ENCODE data around the gene ULK4.

The ULK4 gene

DNA sequence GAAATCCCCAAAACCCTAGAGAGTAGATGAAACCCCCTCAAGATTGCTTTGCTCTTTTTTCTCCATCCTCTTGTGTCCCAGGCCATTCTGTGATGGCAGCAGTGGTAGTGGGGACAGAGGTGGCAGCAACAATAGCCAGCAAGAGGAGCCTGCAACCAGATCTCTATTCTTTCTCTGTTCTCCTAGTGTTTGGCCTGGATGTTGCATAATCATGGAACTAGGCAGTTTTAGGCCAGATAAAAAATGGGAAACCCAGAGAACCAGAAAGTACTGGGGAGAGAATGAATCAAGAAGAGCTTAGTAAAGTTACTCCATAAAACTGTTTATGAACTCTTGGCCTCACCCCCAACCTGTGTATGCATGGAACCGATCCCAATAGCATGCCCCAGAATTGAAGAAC, 710.3 kb downstream of the ULK4 start:
- no peak for DNase-seq (ENCODE audit: low read depth, low spot score)
- H3K27ac ChIP-seq: no peak overlapping the region

DNA sequence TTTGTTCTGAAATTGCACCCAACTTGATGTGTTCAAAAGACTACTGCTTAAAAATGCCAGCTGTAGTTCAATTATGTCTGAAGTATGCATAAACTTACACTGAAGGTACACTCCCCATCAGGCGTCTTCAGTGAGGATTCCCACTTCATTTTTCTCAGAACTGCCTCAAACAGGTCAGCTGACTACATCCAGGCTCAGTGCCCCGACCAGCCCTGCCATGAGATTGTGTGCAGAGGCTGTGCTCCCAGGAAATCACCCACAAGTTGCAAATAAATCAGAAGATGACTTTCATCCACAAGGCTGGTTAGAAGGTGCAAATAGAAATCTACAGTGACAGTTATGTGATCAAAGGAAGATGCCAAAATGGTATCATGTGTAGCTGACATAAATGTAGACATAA, 711.1 kb downstream of the ULK4 start:
- H3K27ac ChIP-seq: no peak overlapping the region
- no peak for DNase-seq (ENCODE audit: low read depth, low spot score)

DNA sequence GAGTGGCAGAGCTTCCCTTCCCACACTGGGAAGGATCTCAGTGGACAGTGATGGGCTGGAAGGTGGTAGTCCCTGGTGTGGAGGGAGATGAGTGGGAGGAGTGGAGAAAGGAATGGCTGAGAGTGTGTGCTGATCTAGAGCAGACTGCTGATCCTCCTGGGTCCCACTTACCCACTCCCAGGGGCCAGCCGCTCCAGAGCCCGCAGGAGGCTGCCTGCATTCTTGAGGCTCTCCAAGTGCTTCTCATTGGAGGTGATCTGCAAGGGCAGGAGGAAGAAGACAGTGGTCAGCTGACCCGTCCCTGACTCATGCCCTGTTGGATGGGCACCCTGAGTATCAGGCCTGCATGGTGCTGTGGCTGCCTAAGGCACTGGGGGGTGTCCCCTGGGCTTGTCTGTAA, 712.6 kb downstream of the ULK4 start:
- no peak overlapping the region for H3K27ac ChIP-seq
- no peak for DNase-seq (ENCODE audit: low read depth, low spot score)

DNA sequence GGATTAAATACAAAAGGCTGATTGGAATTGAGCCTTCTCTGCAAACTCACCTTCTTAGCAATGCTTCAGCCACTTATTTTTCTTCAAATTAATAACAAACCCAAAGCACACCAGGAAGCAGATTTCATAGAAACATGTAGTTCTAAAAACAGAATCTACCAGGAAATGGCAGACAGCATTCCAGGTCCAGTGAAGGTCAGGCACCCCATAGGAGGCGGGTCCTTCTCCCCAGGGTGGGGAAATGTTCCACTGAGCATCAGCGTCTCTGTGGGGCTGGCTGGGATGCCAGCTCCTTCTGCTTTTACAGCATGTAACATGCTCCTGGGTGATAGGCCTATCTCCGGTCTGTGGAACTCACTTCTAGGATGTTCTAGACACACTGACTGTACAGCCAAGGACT, 713.4 kb downstream of the ULK4 start:
- H3K27ac ChIP-seq: no peak overlapping the region
- DNase-seq (ENCODE audit: low read depth, low spot score): no peak

DNA sequence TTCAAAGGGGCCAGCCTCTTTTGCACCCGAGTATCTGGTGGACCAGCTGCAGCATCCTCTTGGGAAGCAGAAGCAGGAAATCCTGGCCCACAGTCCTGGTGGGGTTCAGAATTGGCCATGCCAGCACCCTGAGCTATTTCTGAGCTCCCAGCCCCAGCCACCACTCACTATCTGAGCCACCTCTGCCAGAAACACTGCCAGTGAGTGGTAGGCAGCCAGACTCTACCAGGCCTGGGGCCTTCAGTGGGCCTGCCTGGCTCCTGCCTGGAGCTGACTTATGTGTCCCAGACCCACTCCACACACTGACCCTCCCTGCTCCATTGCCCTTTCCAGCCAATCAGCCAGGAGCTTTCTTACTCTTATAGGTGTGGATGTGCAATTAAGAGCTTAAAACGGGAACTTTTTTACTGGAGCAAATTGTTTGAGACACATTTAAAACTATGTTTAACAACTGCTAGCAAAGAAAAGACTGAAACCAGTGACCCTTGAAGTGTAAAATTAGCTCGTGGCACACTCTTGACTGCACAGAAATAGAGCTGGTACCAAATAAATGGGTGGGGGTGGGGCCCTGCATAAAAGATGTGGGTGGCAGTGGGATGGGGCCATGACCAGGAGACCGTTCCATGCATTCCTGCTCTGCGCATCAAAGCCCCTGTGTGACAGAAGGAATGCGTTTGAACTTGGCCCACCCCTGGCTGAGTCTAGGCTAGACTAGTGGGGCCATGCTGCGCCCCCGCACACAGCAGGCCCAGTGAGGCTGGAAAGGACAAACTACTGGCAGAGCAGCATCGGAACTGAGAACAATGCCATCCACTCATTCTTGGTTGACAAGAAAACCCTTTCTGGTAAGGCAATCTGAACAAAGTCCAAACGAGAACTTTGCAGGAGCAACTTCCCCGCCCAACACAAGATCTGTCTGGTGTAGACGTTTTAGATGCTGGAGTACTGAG, 714.6 kb downstream of the ULK4 start:
- no peak overlapping the region for H3K27ac ChIP-seq
- DNase-seq (ENCODE audit: low read depth, low spot score): no peak

DNA sequence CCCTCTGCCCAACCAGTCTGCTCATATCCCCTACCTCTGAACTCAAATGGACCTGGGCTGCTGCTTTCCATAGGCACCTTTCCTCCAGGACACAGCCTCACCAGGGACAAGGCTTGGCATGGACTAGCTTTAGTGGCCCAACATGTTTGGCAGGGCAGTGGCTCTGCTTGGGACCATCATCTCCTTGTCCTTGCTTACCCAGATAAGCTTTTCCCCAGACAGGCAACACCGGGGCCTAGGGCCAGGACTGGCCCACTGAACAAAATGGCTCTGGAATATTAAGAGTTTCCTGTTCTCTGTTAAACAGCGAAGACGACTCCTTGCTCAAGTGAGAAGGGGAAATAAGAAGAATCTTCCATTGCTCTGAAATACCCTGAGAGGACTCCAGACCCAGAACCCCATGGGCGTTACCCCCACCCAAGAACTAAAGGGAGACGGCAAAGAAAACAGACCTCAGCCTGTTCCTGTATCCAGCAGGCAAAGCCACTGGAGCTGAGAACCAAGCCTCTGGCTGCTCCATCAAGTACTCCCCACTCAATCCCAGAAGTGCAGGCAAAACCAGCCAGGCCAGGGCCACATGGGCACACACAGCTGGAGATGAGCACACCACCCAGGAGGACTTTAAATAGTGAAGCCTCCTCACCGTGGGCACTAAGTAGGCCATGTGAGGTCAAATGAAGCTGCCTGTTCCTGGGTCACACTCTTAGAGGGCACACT, 717.1 kb downstream of the ULK4 start:
- no peak overlapping the region for H3K27ac ChIP-seq
- no peak for DNase-seq (ENCODE audit: low read depth, low spot score)

DNA sequence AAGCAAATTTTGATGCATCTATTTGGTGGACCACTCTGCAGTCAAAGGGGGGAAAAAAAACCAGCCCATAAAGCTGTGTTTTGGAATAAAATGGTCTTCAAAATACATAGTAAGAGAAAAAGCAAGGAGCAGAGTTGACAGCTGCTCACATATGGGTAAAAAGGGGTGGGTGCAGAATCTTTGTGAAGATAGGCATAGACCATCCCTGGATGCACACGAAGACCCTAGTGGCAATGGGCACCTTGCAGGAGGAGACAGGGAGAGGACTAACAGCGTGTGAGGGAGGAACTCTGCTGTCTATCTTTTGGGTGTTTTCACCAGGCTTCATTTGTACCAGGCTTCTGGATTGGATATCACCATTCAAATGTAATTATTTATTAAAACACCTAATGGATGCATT, 718.7 kb downstream of the ULK4 start:
- H3K27ac ChIP-seq: no peak overlapping the region
- DNase-seq (ENCODE audit: low read depth, low spot score): no peak

DNA sequence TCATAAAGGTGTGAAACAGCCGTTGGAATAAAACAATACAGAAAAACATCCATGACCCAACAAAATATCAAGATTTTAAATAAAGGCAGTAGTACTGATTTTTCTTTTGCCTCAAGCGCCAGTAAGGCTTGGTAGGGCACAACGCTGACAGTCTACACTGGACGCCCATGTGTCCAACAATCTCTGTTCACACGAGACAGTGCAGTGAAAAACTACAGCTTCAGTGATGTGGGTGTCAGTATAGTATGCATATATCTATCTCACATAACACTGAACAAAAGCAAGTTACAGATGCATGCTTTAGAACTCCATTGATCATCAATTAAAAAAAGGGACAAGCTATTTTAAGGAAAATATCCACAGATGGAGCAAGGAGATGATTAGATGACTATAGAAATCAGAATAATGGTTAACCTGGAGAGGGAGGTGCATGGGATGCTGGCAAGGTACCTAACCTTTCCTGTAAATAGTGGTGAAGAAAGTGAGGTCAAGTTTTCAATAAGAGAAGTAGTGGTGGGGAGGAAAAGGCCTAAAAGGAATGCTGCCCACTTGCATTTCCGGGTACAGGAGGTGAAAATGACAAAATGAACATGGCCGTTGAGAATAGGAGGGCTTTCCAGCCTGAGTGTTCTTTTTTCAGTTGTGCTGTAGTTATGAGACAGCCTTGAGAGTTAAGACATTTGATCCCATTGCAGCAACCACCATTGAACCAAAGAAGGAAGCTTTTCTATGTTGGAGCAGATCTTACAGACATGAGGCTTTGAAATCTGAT, 719.9 kb downstream of the ULK4 start:
- no peak for DNase-seq (ENCODE audit: low read depth, low spot score)
- H3K27ac ChIP-seq: no peak overlapping the region

DNA sequence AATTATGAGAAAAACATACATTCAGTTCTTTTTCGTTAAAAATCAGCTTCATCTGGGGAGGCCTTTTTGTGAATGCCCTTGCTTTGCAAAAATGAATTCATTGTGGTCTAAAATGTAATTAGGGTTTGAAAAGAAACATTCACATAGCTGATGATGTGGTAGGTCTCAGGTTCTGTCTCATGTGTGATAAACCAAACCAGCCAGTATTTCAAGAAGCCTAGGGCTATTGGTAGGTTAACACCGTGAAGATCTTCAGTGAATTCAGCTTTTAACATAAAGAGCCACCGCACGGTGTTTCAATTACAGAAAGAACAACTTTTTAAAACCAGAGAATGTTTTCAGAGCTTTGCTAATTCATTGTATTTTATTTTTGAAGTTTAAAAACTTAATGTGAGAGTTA, 720.7 kb downstream of the ULK4 start:
- DNase-seq (ENCODE audit: low read depth, low spot score): no peak
- H3K27ac ChIP-seq: peak overlapping the region; percentile 5

DNA sequence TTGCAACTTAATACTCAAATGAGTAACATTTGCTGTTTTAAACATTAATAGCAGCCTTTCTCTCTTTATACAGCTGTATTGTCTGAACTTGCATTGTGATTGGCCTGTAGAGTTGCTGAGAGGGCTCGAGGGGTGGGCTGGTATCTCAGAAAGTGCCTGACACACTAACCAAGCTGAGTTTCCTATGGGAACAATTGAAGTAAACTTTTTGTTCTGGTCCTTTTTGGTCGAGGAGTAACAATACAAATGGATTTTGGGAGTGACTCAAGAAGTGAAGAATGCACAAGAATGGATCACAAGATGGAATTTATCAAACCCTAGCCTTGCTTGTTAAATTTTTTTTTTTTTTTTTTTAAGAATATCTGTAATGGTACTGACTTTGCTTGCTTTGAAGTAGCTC, 722.3 kb downstream of the ULK4 start:
- no peak overlapping the region for H3K27ac ChIP-seq
- no peak for DNase-seq (ENCODE audit: low read depth, low spot score)

DNA sequence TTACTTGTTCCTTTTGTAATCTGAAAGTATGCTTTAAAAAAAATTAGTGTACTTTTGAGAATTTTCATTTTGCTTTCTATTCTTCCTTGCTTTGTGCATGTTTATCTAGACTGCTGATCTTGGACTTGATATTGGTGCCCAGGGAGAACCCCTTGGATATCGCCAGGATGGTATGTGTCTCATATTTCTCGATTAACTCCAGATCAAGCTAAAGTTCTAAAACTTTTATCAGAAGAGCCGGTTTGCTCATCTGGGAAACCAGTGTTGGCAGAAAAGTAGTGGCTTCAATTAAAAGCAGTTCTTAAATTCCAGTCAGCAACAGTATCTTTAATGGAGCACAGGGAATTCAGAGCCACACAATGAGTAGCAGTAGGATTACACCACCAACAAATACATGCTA, 724.0 kb downstream of the ULK4 start:
- no peak for DNase-seq (ENCODE audit: low read depth, low spot score)
- no peak overlapping the region for H3K27ac ChIP-seq

DNA sequence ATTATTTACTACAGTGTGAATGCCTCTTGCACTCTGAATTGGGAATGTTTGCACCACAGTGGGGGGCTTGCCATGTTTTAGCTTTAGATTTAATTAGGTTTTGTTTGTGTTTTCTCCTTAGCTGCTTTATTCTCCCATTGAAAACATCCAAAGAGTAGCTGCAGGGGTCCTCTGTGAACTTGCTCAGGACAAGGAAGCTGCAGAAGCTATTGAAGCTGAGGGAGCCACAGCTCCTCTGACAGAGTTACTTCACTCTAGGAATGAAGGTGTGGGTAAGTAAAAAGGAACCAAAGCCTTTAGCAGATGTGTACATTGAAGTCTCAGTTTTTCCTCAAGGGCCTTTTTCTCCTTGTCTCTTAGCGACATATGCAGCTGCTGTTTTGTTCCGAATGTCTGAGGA, 725.7 kb downstream of the ULK4 start:
- H3K27ac ChIP-seq: no peak overlapping the region
- no peak for DNase-seq (ENCODE audit: low read depth, low spot score)

DNA sequence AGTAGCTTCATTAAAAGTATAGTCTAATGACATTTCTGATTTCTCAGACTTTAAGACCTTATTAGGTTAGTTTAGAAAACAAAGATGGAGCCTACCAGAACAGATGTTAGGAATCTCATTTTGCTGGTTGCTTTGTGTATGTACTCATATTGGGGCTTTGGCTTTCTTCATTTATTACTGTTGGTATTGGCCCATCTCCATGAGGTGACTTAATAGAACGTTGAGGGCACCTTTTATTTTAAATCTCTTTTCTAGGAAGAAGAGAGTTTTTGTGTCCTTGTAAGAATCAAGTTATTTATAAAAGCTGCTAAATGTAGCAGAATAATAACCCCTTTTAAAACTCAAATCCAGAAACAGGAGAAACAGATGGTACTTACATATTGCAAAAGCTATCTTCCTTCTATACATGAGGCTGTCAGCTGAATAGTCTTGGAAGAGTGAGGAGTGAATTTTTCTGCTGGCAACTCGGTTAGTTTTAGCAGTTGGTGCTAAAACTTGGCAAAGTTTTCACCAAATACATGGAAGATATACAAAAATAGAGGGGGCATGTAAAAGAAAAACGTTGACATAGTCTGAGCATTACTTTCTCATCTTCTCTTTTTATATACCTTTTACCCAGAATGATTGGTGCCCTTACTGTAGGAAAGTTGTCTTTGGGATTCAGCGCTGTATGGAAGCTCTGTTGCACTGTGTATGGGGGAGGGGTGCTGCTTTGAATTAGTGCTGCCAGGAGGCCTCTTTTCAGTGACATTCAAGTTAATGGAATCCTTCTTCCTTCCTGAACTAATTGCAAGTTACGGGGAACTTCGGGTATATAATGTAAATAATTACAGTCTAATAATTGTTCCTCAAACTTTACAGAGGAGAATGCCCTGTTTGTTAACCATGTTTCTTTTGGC, 726.8 kb downstream of the ULK4 start:
- DNase-seq (ENCODE audit: low read depth, low spot score): no peak

DNA sequence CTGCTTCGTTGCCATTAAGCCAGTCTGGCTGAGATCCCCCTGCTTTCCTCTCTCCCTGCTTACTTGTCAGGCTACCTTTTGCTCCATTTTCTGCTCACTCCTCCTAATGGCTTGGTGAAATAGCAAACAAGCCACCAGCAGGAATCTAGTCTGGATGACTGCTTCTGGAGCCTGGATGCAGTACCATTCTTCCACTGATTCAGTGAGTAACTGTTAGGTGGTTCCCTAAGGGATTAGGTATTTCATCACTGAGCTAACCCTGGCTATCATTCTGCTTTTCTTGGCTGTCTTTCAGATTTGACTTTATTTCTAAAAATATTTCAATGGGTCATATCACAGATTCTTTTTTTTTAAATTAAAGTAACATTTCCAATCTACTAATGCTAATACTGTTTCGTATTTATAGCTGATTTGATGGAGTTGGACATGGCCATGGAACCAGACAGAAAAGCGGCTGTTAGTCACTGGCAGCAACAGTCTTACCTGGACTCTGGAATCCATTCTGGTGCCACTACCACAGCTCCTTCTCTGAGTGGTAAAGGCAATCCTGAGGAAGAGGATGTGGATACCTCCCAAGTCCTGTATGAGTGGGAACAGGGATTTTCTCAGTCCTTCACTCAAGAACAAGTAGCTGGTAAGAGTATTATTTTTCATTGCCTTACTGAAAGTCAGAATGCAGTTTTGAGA, 737.6 kb downstream of the ULK4 start:
- DNase-seq (ENCODE audit: low read depth, low spot score): no peak
- peak overlapping the region; percentile 26 for H3K27ac ChIP-seq

More for the DNA sequence above, 726.8 kb downstream of the ULK4 start:
- no peak overlapping the region for H3K27ac ChIP-seq

DNA sequence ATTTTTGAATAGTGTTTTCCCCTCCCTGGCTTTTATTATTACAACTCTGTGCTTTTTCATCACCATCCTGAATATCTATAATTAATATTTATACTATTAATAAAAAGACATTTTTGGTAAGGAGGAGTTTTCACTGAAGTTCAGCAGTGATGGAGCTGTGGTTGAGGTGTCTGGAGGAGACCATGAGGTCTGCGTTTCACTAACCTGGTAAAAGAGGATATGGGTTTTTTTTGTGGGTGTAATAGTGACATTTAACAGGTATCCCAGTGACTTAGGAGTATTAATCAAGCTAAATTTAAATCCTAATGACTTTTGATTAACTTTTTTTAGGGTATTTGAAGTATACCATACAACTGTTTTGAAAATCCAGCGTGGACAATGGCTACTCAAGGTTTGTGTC, 738.2 kb downstream of the ULK4 start:
- no peak for DNase-seq (ENCODE audit: low read depth, low spot score)
- H3K27ac ChIP-seq: peak overlapping the region; percentile 26

DNA sequence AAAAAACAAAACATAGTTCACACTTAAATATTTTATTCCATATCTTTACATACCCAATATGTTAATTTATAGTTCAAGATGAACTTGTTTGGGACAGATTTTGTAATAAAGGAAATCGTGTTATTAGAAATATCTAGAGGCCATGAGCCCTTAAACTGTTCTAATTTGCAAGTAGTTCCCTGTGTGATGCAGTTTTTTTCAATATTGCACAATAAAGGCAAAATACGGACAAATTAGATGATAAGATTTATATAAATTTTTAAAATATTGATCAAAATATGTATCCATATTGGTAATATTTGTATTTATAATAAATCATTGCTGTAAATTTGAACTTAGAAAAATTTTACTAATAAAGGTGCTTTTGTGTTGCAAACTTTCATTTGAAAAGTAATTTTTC, 738.8 kb downstream of the ULK4 start:
- DNase-seq (ENCODE audit: low read depth, low spot score): no peak
- H3K27ac ChIP-seq: peak overlapping the region; percentile 26

DNA sequence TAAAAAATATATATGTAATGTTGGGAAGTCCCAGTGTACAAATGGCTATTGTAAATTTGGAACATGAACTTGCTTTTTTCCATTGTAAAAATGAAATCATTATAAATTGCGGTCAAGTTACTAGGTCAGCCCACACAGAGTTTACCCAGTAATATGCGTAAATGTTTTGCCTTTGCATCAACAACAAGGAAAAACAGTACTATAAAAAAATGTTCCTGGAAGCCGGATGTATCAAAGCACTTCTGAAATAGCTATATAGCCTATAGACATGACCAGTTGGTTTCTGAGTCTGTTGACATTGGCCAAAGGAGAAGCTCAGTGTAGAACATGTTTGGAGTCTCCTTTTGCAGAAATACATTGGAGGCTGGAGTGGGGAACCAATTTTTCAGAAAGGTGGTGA, 739.4 kb downstream of the ULK4 start:
- peak overlapping the region; percentile 26 for H3K27ac ChIP-seq
- DNase-seq (ENCODE audit: low read depth, low spot score): no peak

DNA sequence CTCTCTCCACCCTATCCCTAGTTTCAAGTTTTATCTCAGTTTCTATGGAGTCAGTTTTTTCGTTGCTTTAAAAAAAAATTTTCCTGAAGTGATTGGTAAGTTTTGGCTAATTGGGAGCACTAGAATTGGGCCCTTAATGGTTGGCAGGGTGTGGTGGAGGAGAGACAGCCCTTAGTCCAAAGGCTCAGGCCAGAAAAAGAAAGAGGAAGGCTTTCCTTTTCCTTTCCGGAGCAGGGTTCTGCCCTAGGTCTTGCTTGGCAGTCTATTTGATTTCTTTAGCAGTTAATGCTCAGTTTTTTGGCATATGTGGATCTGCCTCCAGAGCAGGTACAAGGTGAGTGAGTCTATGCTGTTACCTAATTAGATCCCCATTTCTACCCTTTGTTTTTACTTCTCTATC, 739.9 kb downstream of the ULK4 start:
- H3K27ac ChIP-seq: peak overlapping the region; percentile 26
- no peak for DNase-seq (ENCODE audit: low read depth, low spot score)

All from epithelial cell of prostate (primary cell).